ENCODE measurements around the gene RBM14. TPM values are rescaled to one million over a fixed set of nuclear protein-coding genes. Genes with fewer than 3 reads are reported as not detected.
A peak's percentile ranks its signal among the peaks of the same experiment; 100 is the strongest.

The RBM14 gene
- total RNA-seq, 5 donors from 2014 or later (not counting 1 experiment from before 2014, with no cell fraction given): 176 to 382 (median 191) TPM

- Mint-ChIP-seq H3K4me1 (peaks cover 51 to 60% (median 51%) of the 10 kb centered on the region in 3 donors), H3K27me3 (no peaks in the 10 kb centered on the region), H3K9me3 (no peaks in the 10 kb centered on the region), H3K27ac (no peak overlapping the region), H3K36me3 (peaks cover 34% of the 10 kb centered on the region), H3K4me3 (no peak overlapping the region)
- no peak for ATAC-seq (replicated peaks in 1 of 4)
- no peaks in the 10 kb centered on the region for H3K9me3 ChIP-seq
- no peak overlapping the region for H3K4me3 ChIP-seq (ENCODE audit: control insufficient read depth in 1 of 2, extremely low read depth in 1 of 2, low read length in 1 of 2)
- no peak overlapping the region for H3K27ac ChIP-seq (ENCODE audit: low read length)
- H3K36me3 ChIP-seq (ENCODE audit: control insufficient read depth in 2 of 2, extremely low read depth in 1 of 2, insufficient read depth in 1 of 2, low read length in 1 of 2): peaks cover 0 to 49% of the 10 kb centered on the region in 2 donors
- ChIA-PET POLR2A (interaction anchor here (0.6 to 2.7 kb wide), 3 partner anchors 10 to 14 kb away, joined by 4 to 19 read pairs (median 9); no protein-coding TSS in a partner anchor), CTCF (no interaction called here)
- no peaks in the 10 kb centered on the region for H3K27me3 ChIP-seq (replicated peaks in 1 of 2; ENCODE audit: control insufficient read depth in 2 of 2, extremely low read depth in 1 of 2, insufficient read depth in 2 of 2, low read length in 1 of 2)
- no peak for DNase-seq
- H3K4me1 ChIP-seq (ENCODE audit: control insufficient read depth in 1 of 2, extremely low read depth in 1 of 2, insufficient read depth in 2 of 2, low read length in 2 of 2): peaks cover 7 to 34% of the 10 kb centered on the region in 2 experiments
- WGBS (ENCODE audit: insufficient coverage): no CpG with 5 or more reads among the region's 2 CpGs
Measured at GRCh38 chr11:66632952-66633351, 16.5 kb downstream of the RBM14 start.

- H3K36me3 ChIP-seq (ENCODE audit: control insufficient read depth in 2 of 2, extremely low read depth in 1 of 2, insufficient read depth in 1 of 2, low read length in 1 of 2): peaks cover 5 to 37% of the 10 kb centered on the region in 2 donors
- Mint-ChIP-seq H3K4me1 (peaks cover 53 to 62% (median 56%) of the 10 kb centered on the region in 3 donors), H3K9me3 (no peaks in the 10 kb centered on the region), H3K27ac (peak overlapping the region; percentile 39 to 52), H3K4me3 (no peak overlapping the region), H3K27me3 (no peaks in the 10 kb centered on the region), H3K36me3 (peaks cover 33% of the 10 kb centered on the region)
- WGBS (ENCODE audit: insufficient coverage): 89% methylated on average over 2 of the region's 3 CpGs
- POLR2A ChIA-PET: interaction anchor here (0.6 to 5.7 kb wide), 6 partner anchors 11 to 596 kb away, joined by 3 to 165 read pairs (median 4); partner anchors contain the start of gene RBM14 (in 1 of the 2)
- DNase-seq: no peak
- H3K27ac ChIP-seq (ENCODE audit: low read length): no peak overlapping the region
- no peak for ATAC-seq (replicated peaks in 1 of 4)
- H3K4me3 ChIP-seq (ENCODE audit: control insufficient read depth in 1 of 2, extremely low read depth in 1 of 2, low read length in 1 of 2): no peak overlapping the region
- no peaks in the 10 kb centered on the region for H3K9me3 ChIP-seq
- peaks cover 26 to 53% of the 10 kb centered on the region in 2 experiments for H3K4me1 ChIP-seq (ENCODE audit: control insufficient read depth in 1 of 2, extremely low read depth in 1 of 2, insufficient read depth in 2 of 2, low read length in 2 of 2)
- H3K27me3 ChIP-seq (replicated peaks in 1 of 2; ENCODE audit: control insufficient read depth in 2 of 2, extremely low read depth in 1 of 2, insufficient read depth in 2 of 2, low read length in 1 of 2): no peaks in the 10 kb centered on the region
- CTCF ChIA-PET: interaction anchor here in 1 of 2 donors (0.6 kb wide), 1 partner anchor 20 kb away, joined by 7 read pairs; the partner anchor contains the start of gene RBM14
Measured at GRCh38 chr11:66636411-66636810, 20.0 kb downstream of the RBM14 start.

GRCh38 chr11:66637557-66638176 is 21.2 kb downstream of the RBM14 start:
- peaks cover 5 to 46% of the 10 kb centered on the region in 2 donors for H3K36me3 ChIP-seq (ENCODE audit: control insufficient read depth in 2 of 2, extremely low read depth in 1 of 2, insufficient read depth in 1 of 2, low read length in 1 of 2)
- ATAC-seq (replicated peaks in 1 of 4): no peak
- H3K4me1 ChIP-seq (ENCODE audit: control insufficient read depth in 1 of 2, extremely low read depth in 1 of 2, insufficient read depth in 2 of 2, low read length in 2 of 2): peaks cover 38 to 49% of the 10 kb centered on the region in 2 experiments

GRCh38 chr11:66638177-66639065 is 22.0 kb downstream of the RBM14 start, which contains the start of gene RBM4:
TSS of gene RBM4 (plus strand) at chr11:66638703. CDS start at chr11:66639712, 1,009 bp downstream.
- no peaks in the 10 kb centered on the region for H3K27me3 ChIP-seq (replicated peaks in 1 of 2; ENCODE audit: control insufficient read depth in 2 of 2, extremely low read depth in 1 of 2, insufficient read depth in 2 of 2, low read length in 1 of 2)
- under 1% methylated on average over 55 of the region's 63 CpGs for whole genome bisulfite sequencing (ENCODE audit: insufficient coverage)
- ATAC-seq (replicated peaks in 1 of 4) (peak; percentile 88 to 95 (median 92)), DNase-seq (peak; percentile 80 to 99 (median 97))
- H3K4me3 ChIP-seq (ENCODE audit: control insufficient read depth in 1 of 2, extremely low read depth in 1 of 2, low read length in 1 of 2): peak within 1 kb of the TSS; percentile 78 to 100
- H3K36me3 ChIP-seq (ENCODE audit: control insufficient read depth in 2 of 2, extremely low read depth in 1 of 2, insufficient read depth in 1 of 2, low read length in 1 of 2): peaks cover 9 to 48% of the 10 kb centered on the region in 2 donors
- H3K4me1 Mint-ChIP-seq: peaks cover 65 to 72% (median 67%) of the 10 kb centered on the region in 3 donors
- no peaks in the 10 kb centered on the region for H3K9me3 Mint-ChIP-seq
- H3K4me3 Mint-ChIP-seq: peak within 1 kb of the TSS; percentile 98 to 99 (median 99)
- H3K4me1 ChIP-seq (ENCODE audit: control insufficient read depth in 1 of 2, extremely low read depth in 1 of 2, insufficient read depth in 2 of 2, low read length in 2 of 2): peaks cover 45 to 51% of the 10 kb centered on the region in 2 experiments
- ChIA-PET POLR2A (interaction anchor here (0.6 to 5.7 kb wide), 20 partner anchors 9 to 601 kb away, joined by 3 to 165 read pairs (median 6); partner anchors contain the start of genes RBM4B (in 2 of the 2), CCDC87 (in 1 of the 2), CCS (in 1 of the 2) and PELI3 (in 1 of the 2)), CTCF (interaction anchor here (0.6 to 3.0 kb wide), 15 partner anchors 9 to 927 kb away, joined by 3 to 27 read pairs (median 4); partner anchors contain the start of genes CCDC87 (in 1 of the 2), KAT5 (in 1 of the 2), MRPL11 (in 1 of the 2) and RBM14 (in 1 of the 2))
- H3K9me3 ChIP-seq: no peaks in the 10 kb centered on the region
- peak within 1 kb of the TSS; percentile 97 for H3K27ac Mint-ChIP-seq
- peak within 1 kb of the TSS; percentile 79 for H3K27ac ChIP-seq (ENCODE audit: low read length)
- no peaks in the 10 kb centered on the region for H3K27me3 Mint-ChIP-seq
- H3K36me3 Mint-ChIP-seq: peaks cover 43% of the 10 kb centered on the region

More at GRCh38 chr11:66637557-66638176, 21.2 kb downstream of the RBM14 start:
- H3K4me1 Mint-ChIP-seq: peaks cover 57 to 68% (median 62%) of the 10 kb centered on the region in 3 donors
- no peaks in the 10 kb centered on the region for H3K27me3 Mint-ChIP-seq
- peaks cover 36% of the 10 kb centered on the region for H3K36me3 Mint-ChIP-seq
- ChIA-PET CTCF (interaction anchor here (0.6 to 3.0 kb wide), 15 partner anchors 9 to 926 kb away, joined by 3 to 27 read pairs (median 4); partner anchors contain the start of genes CCDC87 (in 1 of the 2), KAT5 (in 1 of the 2), MRPL11 (in 1 of the 2) and RBM14 (in 1 of the 2)), POLR2A (interaction anchor here (0.7 to 5.7 kb wide), 20 partner anchors 8 to 602 kb away, joined by 3 to 165 read pairs (median 6); partner anchors contain the start of genes RBM4B (in 2 of the 2), CCDC87 (in 1 of the 2), CCS (in 1 of the 2) and PELI3 (in 1 of the 2))
- Histone ChIP-seq H3K4me3 (ENCODE audit: control insufficient read depth in 1 of 2, extremely low read depth in 1 of 2, low read length in 1 of 2) (peak overlapping the region; percentile 78 to 100), H3K27ac (ENCODE audit: low read length) (peak overlapping the region; percentile 78), H3K27me3 (replicated peaks in 1 of 2; ENCODE audit: control insufficient read depth in 2 of 2, extremely low read depth in 1 of 2, insufficient read depth in 2 of 2, low read length in 1 of 2) (no peaks in the 10 kb centered on the region), H3K9me3 (no peaks in the 10 kb centered on the region)
- 64% methylated on average over 7 of the region's 12 CpGs for WGBS (ENCODE audit: insufficient coverage)
- no peak for DNase-seq
- no peaks in the 10 kb centered on the region for H3K9me3 Mint-ChIP-seq
- H3K4me3 Mint-ChIP-seq: peak overlapping the region; percentile 98 to 99 (median 99)
- H3K27ac Mint-ChIP-seq: peak overlapping the region; percentile 97

- 0% methylated on average over 13 of the region's 27 CpGs for WGBS (ENCODE audit: insufficient coverage)
- Histone ChIP-seq H3K36me3 (ENCODE audit: control insufficient read depth in 2 of 2, extremely low read depth in 1 of 2, insufficient read depth in 1 of 2, low read length in 1 of 2) (peaks cover 10 to 51% of the 10 kb centered on the region in 2 donors), H3K27ac (ENCODE audit: low read length) (peak overlapping the region; percentile 79), H3K9me3 (no peaks in the 10 kb centered on the region), H3K4me1 (ENCODE audit: control insufficient read depth in 1 of 2, extremely low read depth in 1 of 2, insufficient read depth in 2 of 2, low read length in 2 of 2) (peaks cover 50 to 59% of the 10 kb centered on the region in 2 experiments), H3K4me3 (ENCODE audit: control insufficient read depth in 1 of 2, extremely low read depth in 1 of 2, low read length in 1 of 2) (peak overlapping the region; percentile 78 to 100), H3K27me3 (replicated peaks in 1 of 2; ENCODE audit: control insufficient read depth in 2 of 2, extremely low read depth in 1 of 2, insufficient read depth in 2 of 2, low read length in 1 of 2) (no peaks in the 10 kb centered on the region)
- Mint-ChIP-seq H3K4me3 (peak overlapping the region; percentile 98 to 99 (median 99)), H3K27ac (peak overlapping the region; percentile 97), H3K27me3 (no peaks in the 10 kb centered on the region), H3K4me1 (peaks cover 72 to 77% (median 74%) of the 10 kb centered on the region in 3 donors), H3K9me3 (no peaks in the 10 kb centered on the region), H3K36me3 (peaks cover 49% of the 10 kb centered on the region)
- ChIA-PET CTCF (interaction anchor here in 1 of 2 donors (0.8 to 3.0 kb wide), 8 partner anchors 13 to 327 kb away, joined by 3 to 27 read pairs (median 7); partner anchors contain the start of genes CCDC87, RBM14 and RBM4B), POLR2A (interaction anchor here (0.6 to 5.7 kb wide), 8 partner anchors 15 to 47 kb away, joined by 5 to 165 read pairs (median 18); partner anchors contain the start of genes RBM4B (in 2 of the 2), CCDC87 (in 1 of the 2), CCS (in 1 of the 2) and RBM14 (in 1 of the 2))
- DNase-seq: peak in 18 of 35 experiments; percentile 8 to 71 (median 22)
- peak in 3 of 4 experiments; percentile 1 to 8 (median 3) for ATAC-seq (replicated peaks in 1 of 4)
Measured at GRCh38 chr11:66639066-66639813, 22.8 kb downstream of the RBM14 start.
